Hepatocyte (in vitro differentiated cells): ENCODE measurements around the gene ELFN1. TPM values are rescaled to one million over a fixed set of nuclear protein-coding genes. Genes with fewer than 3 reads are reported as not detected.

Experiments used
- DNase-seq: peaks from one replicate; pipeline ENCODE4 v3.0.0-alpha.2; 2016; ENCODE audit warnings: low spot score
- H2AFZ ChIP-seq: fragments of 200-600 bp; sonication (generic); 2 replicates; pipeline ENCODE4 v1.6.0; 2016; ENCODE audit warnings: antibody characterized with exemption, mild to moderate bottlenecking
- H3K27ac ChIP-seq: fragments of 200-600 bp; sonication (generic); 2 replicates; pipeline ENCODE4 v1.5.1; 2016; ENCODE audit warnings: mild to moderate bottlenecking
- H3K27me3 ChIP-seq: fragments of 200-600 bp; sonication (generic); 2 replicates; pipeline ENCODE4 v1.6.1; 2016
- H3K36me3 ChIP-seq: fragments of 200-600 bp; sonication (generic); replicated peaks from 2 replicates; pipeline ENCODE4 v1.5.1; 2016; ENCODE audit warnings: low read depth; ENCODE audit not compliant: insufficient read depth
- H3K4me1 ChIP-seq: fragments of 200-600 bp; sonication (generic); 2 replicates; pipeline ENCODE4 v1.5.1; 2016; ENCODE audit warnings: mild to moderate bottlenecking, moderate library complexity; ENCODE audit not compliant: insufficient read depth
- H3K4me2 ChIP-seq: fragments of 200-600 bp; sonication (generic); 2 replicates; pipeline ENCODE4 v1.6.0; 2016
- H3K4me3 ChIP-seq: fragments of 200-600 bp; sonication (generic); 2 replicates; pipeline ENCODE4 v1.5.1; 2016; ENCODE audit warnings: mild to moderate bottlenecking
- H3K79me2 ChIP-seq: fragments of 200-600 bp; sonication (generic); 2 replicates; pipeline ENCODE4 v1.6.0; 2017; ENCODE audit warnings: mild to moderate bottlenecking
- H3K9me2 ChIP-seq: fragments of 200-600 bp; sonication (generic); replicated peaks from 2 replicates; pipeline ENCODE4 v1.6.0; 2017; ENCODE audit warnings: mild to moderate bottlenecking; ENCODE audit not compliant: insufficient read depth
- H3K9me3 ChIP-seq: fragments of 200-600 bp; sonication (generic); 2 replicates; pipeline ENCODE4 v1.5.1; 2016; ENCODE audit warnings: low read depth, mild to moderate bottlenecking
- H4K20me1 ChIP-seq: fragments of 200-600 bp; sonication (generic); 2 replicates; pipeline ENCODE4 v1.6.0; 2016; ENCODE audit warnings: mild to moderate bottlenecking; ENCODE audit not compliant: insufficient read depth, poor library complexity, severe bottlenecking
- CTCF ChIP-seq: fragments of 200-600 bp; sonication (generic); IDR thresholded peaks from 2 replicates; pipeline ENCODE4 v1.5.1; 2016; ENCODE audit warnings: antibody characterized with exemption, mild to moderate bottlenecking; ENCODE audit not compliant: poor library complexity
- EZH2 ChIP-seq: fragments of 200-600 bp; sonication (generic); IDR thresholded peaks from 2 replicates; pipeline ENCODE4 v1.6.1; 2016; ENCODE audit warnings: antibody characterized with exemption, mild to moderate bottlenecking, borderline replicate concordance
- EZH2phosphoT487 ChIP-seq: fragments of 200-600 bp; sonication (generic); IDR thresholded peaks from one replicate; pipeline ENCODE4 v1.6.1; 2018; ENCODE audit warnings: antibody characterized with exemption, mild to moderate bottlenecking, low read depth, moderate library complexity; ENCODE audit not compliant: unreplicated experiment, severe bottlenecking
- WGBS: methylation state at CpG from one replicate; pipeline ENCODE4 v1.1.6; 2016; ENCODE audit warnings: low lambda C conversion rate; ENCODE audit errors: missing lambda C conversion rate; 5-methylcytosine and 5-hydroxymethylcytosine counted together
- polyA plus RNA-seq: library from polyadenylated mRNA; unstranded; fragments of >200 nt; fragmentation: Nextera tagmentation; extraction: Ambion mirVana; gene quantifications from 2 replicates; pipeline ENCODE4 v1.2.1, GENCODE V29; 2016
- total RNA-seq: library from RNA; depleted of rRNA; stranded (reverse); fragments of >200 nt; gene quantifications from 2 replicates; pipeline ENCODE4 v1.2.3, GENCODE V29; 2014

The ELFN1 gene
- total and polyA plus RNA-seq, 2 experiments from 2014 or later, result 3.6 to 5.5 TPM

- H3K79me2 ChIP-seq, result no peaks in the 10 kb centered on the region
- H3K9me3 ChIP-seq, result no peaks in the 10 kb centered on the region
- 95% methylated on average over 11 of the region's 11 CpGs for WGBS
- no peaks in the 10 kb centered on the region for H3K36me3 ChIP-seq
- H3K4me1 ChIP-seq, result no peaks in the 10 kb centered on the region
- H3K27me3 ChIP-seq, result no peaks in the 10 kb centered on the region
- DNase-seq, result no peak
- H3K4me3 ChIP-seq, result no peak overlapping the region
- no peak overlapping the region for H3K4me2 ChIP-seq
- H2AFZ ChIP-seq, result no peak overlapping the region
- H3K27ac ChIP-seq, result no peak overlapping the region
- no peaks in the 10 kb centered on the region for H3K9me2 ChIP-seq
- no peaks in the 10 kb centered on the region for H4K20me1 ChIP-seq
- TF ChIP-seq CTCF (no peak), EZH2 (no peak), EZH2phosphoT487 (no peak)
These were observed 26.6 kb upstream of the ELFN1 start for GRCh38 chr7:1643270-1644092.

DNA sequence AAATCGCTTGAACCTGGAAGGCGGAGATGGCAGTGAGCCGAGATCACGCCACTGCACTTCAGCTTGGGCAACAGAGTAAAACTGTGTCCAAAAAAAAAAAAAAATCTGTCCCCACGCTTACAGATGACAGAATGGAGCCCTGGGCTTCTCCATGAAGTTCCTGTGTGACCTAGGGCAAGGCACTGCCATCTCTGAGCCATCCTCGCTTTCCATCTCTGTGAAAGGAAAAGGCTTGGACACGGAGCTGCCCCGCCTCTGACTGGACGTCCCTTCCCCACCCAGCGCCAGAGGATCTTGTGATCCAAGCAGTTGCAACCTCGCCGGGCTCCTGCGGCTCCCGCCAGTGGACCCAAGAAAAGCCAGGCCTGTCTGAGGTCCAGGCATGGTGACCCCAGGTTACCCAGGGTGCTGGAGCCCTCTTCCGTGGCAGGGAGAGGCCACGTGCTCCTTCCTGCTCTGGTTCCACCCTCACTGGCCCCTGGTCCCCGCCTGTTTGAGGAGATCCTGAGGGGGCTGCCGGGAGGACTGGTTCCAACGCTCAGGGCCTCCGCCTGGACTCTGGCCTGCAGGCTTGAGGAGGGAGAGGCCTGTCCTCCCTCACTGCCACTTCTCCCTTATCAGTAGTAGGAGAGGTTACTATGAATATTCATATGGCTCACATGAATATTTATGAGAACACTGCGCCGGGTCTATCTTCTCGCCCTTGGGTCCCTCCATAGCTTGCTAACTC lies 25.6 kb upstream of the ELFN1 start:
- no peaks in the 10 kb centered on the region for H3K4me1 ChIP-seq
- H3K27ac ChIP-seq, result no peak overlapping the region
- no peaks in the 10 kb centered on the region for H3K9me3 ChIP-seq
- TF ChIP-seq CTCF, result no peak
- H2AFZ ChIP-seq, result no peak overlapping the region
- no peaks in the 10 kb centered on the region for H3K27me3 ChIP-seq
- no peak for DNase-seq
- H3K36me3 ChIP-seq, result no peaks in the 10 kb centered on the region
- WGBS, result 86% methylated on average over 23 of the region's 23 CpGs
- no peak overlapping the region for H3K4me2 ChIP-seq
- H3K79me2 ChIP-seq, result no peaks in the 10 kb centered on the region
- H3K9me2 ChIP-seq, result no peaks in the 10 kb centered on the region
- H3K4me3 ChIP-seq, result no peak overlapping the region
- no peaks in the 10 kb centered on the region for H4K20me1 ChIP-seq

GRCh38 chr7:1645071-1645409 lies 25.0 kb upstream of the ELFN1 start:
- H3K27ac ChIP-seq, result no peak overlapping the region
- H3K79me2 ChIP-seq, result no peaks in the 10 kb centered on the region
- no peak overlapping the region for H3K4me3 ChIP-seq
- no peaks in the 10 kb centered on the region for H3K9me3 ChIP-seq
- no peaks in the 10 kb centered on the region for H3K4me1 ChIP-seq
- DNase-seq, result no peak
- no peaks in the 10 kb centered on the region for H3K36me3 ChIP-seq
- no peaks in the 10 kb centered on the region for H3K27me3 ChIP-seq
- H3K4me2 ChIP-seq, result no peak overlapping the region
- H4K20me1 ChIP-seq, result no peaks in the 10 kb centered on the region
- no peak for TF ChIP-seq EZH2phosphoT487
- TF ChIP-seq EZH2, result no peak
- H2AFZ ChIP-seq, result no peak overlapping the region
- no peaks in the 10 kb centered on the region for H3K9me2 ChIP-seq
- 87% methylated on average over 11 of the region's 11 CpGs for WGBS

GRCh38 chr7:1645476-1645875 lies 24.6 kb upstream of the ELFN1 start:
- H2AFZ ChIP-seq, result no peak overlapping the region
- H4K20me1 ChIP-seq, result no peaks in the 10 kb centered on the region
- no peak overlapping the region for H3K4me3 ChIP-seq
- H3K27me3 ChIP-seq, result no peaks in the 10 kb centered on the region
- H3K27ac ChIP-seq, result no peak overlapping the region
- no peaks in the 10 kb centered on the region for H3K36me3 ChIP-seq
- no peak overlapping the region for H3K4me2 ChIP-seq
- no peaks in the 10 kb centered on the region for H3K4me1 ChIP-seq
- TF ChIP-seq EZH2 (no peak), CTCF (no peak), EZH2phosphoT487 (no peak)
- no peaks in the 10 kb centered on the region for H3K79me2 ChIP-seq
- DNase-seq, result no peak
- H3K9me2 ChIP-seq, result no peaks in the 10 kb centered on the region
- 92% methylated on average over 12 of the region's 13 CpGs for WGBS
- H3K9me3 ChIP-seq, result no peaks in the 10 kb centered on the region
